Testis (tissue), 3 donors: ENCODE measurements around the gene DECR2. TPM values are rescaled to one million over a fixed set of nuclear protein-coding genes. Genes with fewer than 3 reads are reported as not detected.

Experiments used
- DNase-seq: peaks from one replicate; pipeline ENCODE4 v3.0.0-alpha.2; 2019
- H3K27ac ChIP-seq, 2 donors: fragments of 200-600 bp; sonication (generic); one replicate each; pipeline ENCODE4 v1.5.1; 2019
- H3K27me3 ChIP-seq: fragments of 200-600 bp; sonication (generic); one replicate; pipeline ENCODE4 v1.5.1; 2019
- H3K36me3 ChIP-seq: fragments of 200-600 bp; sonication (generic); one replicate; pipeline ENCODE4 v1.5.1; 2017; ENCODE audit warnings: low read depth; ENCODE audit errors: missing control alignments
- H3K4me1 ChIP-seq: fragments of 200-600 bp; sonication (generic); one replicate; pipeline ENCODE4 v1.5.1; 2019
- H3K4me3 ChIP-seq, 2 donors: fragments of 200-600 bp; sonication (generic); one replicate each; pipeline ENCODE4 v1.5.1; 2017 to 2019
- H3K9me3 ChIP-seq: fragments of 200-600 bp; sonication (generic); one replicate; pipeline ENCODE4 v1.5.1; 2017
- CTCF ChIP-seq, 3 experiments: fragments of 450-650 bp in 2 of 3; fragments of 200-600 bp in 1 of 3; sonication (generic) in 1 of 3; IDR thresholded peaks; one replicate each; pipeline ENCODE4 v1.5.1; 2016 to 2019; ENCODE audit warnings: antibody characterized with exemption in 3 of 3, mild to moderate bottlenecking in 2 of 3, moderate library complexity in 1 of 3
- POLR2A ChIP-seq: fragments of 450-650 bp; IDR thresholded peaks from one replicate; pipeline ENCODE4 v1.6.1; 2017; ENCODE audit warnings: antibody characterized with exemption, mild to moderate bottlenecking, moderate library complexity
- WGBS, 2 donors: methylation state at CpG; one replicate each; pipeline ENCODE4 v1.1.5; 2018; 5-methylcytosine and 5-hydroxymethylcytosine counted together
- intact Hi-C: fragments of 100-400 bp; cut with DNase I; formaldehyde crosslinking; loops from one replicate; pipeline ENCODE4 v1.15.1; 2023; ENCODE audit warnings: low total_unique reads
- polyA plus RNA-seq: library from polyadenylated mRNA; stranded (reverse); fragments of 350-450 nt; fragmentation: Illumina TruSeq; extraction: RNeasy Lipid Tissue Mini Kit (QIAGEN cat#74804); gene quantifications from one replicate; pipeline ENCODE4 v1.2.3, GENCODE V29; 2014; ENCODE audit warnings: low read depth, low replicate concordance; ENCODE audit not compliant: insufficient read depth
- total RNA-seq, 2 donors: library from RNA; depleted of rRNA; stranded (reverse); fragments of >200 nt; gene quantifications; one replicate each; pipeline ENCODE4 v1.2.3, GENCODE V29; 2016

The DECR2 gene
- total and polyA plus RNA-seq, 3 donors from 2014 or later: 33.2 to 56.1 (median 52.2) TPM

DNA sequence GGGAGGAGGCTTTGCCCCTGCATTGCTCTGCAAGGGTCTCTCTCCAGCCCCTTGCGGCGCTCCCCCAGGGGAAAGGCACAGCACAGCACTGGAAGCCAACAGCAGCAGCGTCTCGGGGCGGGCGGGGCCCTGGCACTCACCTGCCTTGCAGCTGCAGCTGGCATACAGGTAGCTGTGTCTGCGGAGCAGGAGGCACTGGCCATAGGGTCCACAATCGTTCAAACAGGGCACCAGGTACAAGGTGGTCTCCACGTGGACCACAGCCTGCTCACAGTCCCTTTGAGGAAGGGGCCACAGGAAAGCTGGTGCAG lies 27.1 kb upstream of the DECR2 start:
- Histone ChIP-seq H3K4me1 (peaks cover 33% of the 10 kb centered on the region), H3K36me3 (no peaks in the 10 kb centered on the region), H3K27me3 (no peaks in the 10 kb centered on the region), H3K4me3 (no peak overlapping the region), H3K9me3 (no peaks in the 10 kb centered on the region), H3K27ac (no peak overlapping the region)
- TF ChIP-seq CTCF (IDR thresholded peaks at IDR 0.05) (no peak), POLR2A (no peak)
- WGBS, 2 donors: 93 to 97% methylated on average over 4 to 5 of the region's 9 CpGs
- no peak for DNase-seq
- intact Hi-C loops: no loop called here

DNA sequence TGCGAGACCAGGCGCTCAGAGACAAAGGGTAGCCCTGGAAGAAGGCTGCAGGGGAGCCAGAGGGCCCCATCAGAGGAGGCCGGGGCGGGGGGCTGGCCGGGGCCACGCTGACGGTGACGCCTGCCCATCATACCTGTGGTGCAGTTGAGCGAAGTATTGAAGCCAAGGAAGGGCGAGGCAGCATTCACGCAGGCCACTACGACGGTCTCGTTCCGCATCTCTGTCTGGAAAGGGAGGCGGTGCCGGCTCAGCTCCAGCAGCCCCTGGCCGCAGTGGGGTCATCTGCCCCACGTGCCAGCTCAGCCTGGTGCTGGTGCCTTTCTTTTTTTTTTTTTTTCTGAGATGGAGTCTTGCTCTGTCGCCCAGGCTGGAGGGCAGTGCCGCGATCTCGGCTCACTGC lies 26.5 kb upstream of the DECR2 start:
- Histone ChIP-seq H3K4me1 (peaks cover 33% of the 10 kb centered on the region), H3K36me3 (no peaks in the 10 kb centered on the region), H3K4me3 (no peak overlapping the region), H3K27ac (no peak overlapping the region), H3K9me3 (no peaks in the 10 kb centered on the region), H3K27me3 (no peaks in the 10 kb centered on the region)
- 92 to 94% methylated on average over 23 of the region's 23 CpGs for WGBS, 2 donors
- TF ChIP-seq POLR2A (no peak), CTCF (IDR thresholded peaks at IDR 0.05) (no peak)
- DNase-seq: no peak
- intact Hi-C loops: no loop called here

DNA sequence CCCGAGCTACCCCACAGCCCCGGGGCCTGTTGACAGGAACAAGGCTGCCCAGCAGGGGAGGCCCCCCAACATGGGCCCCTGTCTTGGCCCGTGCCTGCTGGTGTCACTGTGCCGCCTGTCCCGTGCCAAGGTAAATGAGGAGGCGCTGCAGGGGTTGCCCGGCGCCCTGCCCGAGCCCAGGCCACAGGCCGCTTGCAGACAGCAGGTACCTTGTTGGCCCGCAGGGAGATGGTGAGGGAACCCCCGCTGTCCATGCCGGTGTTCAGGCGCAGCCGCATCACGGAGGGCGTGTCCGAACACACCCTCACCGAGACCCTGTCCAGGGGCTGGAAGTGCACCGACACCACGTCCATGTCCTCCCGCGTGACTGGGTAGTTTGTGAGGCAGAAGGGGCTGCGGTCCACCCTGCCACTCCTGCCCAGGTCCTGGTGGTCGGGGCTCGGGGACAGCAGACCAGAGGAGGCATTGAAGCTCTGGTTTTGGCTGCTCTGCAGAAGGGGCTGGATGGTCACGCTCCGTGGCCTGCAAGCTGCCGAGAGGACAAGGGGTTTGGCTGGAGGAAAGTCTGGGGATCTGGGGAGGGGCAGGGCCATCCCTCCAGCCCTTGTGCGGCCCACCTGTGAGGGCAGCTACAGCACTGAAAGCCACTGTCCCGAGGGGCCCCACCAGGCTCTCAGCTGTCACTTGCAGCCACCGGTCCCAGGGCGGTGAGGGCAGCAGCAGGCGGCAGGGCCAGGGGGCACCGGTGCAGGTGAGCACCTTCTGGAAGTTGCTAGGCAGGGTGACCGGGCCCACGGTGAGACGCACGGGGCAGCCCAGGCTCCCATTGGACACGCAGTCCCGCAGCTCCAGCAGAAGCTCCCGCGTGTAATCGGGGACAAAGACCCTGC lies 25.5 kb upstream of the DECR2 start:
- intact Hi-C loops: no loop called here
- 95 to 96% methylated on average over 10 to 44 of the region's 44 CpGs for WGBS, 2 donors
- no peaks in the 10 kb centered on the region for H3K36me3 ChIP-seq

GRCh38 chr16:376817-377418 lies 24.8 kb upstream of the DECR2 start:
- intact Hi-C loops: no loop called here
- no peaks in the 10 kb centered on the region for H3K27me3 ChIP-seq
- no peaks in the 10 kb centered on the region for H3K36me3 ChIP-seq

More for the DNA sequence above, 25.5 kb upstream of the DECR2 start:
- Histone ChIP-seq H3K4me3 (no peak overlapping the region), H3K27me3 (no peaks in the 10 kb centered on the region), H3K4me1 (peaks cover 34% of the 10 kb centered on the region), H3K27ac (no peak overlapping the region), H3K9me3 (no peaks in the 10 kb centered on the region)
- DNase-seq: no peak
- TF ChIP-seq CTCF (IDR thresholded peaks at IDR 0.05) (no peak), POLR2A (no peak)

More at GRCh38 chr16:376817-377418, 24.8 kb upstream of the DECR2 start:
- Histone ChIP-seq H3K4me3 (no peak overlapping the region), H3K27ac (no peak overlapping the region), H3K4me1 (peaks cover 26% of the 10 kb centered on the region), H3K9me3 (no peaks in the 10 kb centered on the region)
- DNase-seq: no peak
- WGBS, 2 donors: 91 to 97% methylated on average over 20 to 21 of the region's 26 CpGs
- TF ChIP-seq CTCF (IDR thresholded peaks at IDR 0.05): no peak
- TF ChIP-seq POLR2A: no peak
